ENCODE data around the gene CCNI2. TPM values are rescaled to one million over a fixed set of nuclear protein-coding genes. Genes with fewer than 3 reads are reported as not detected.

Gene CCNI2
- total and polyA plus RNA-seq, 2 donors (not counting 3 experiments of a cell fraction or from before 2014, with no cell fraction given), result 0.25 to 0.53 TPM

DNA sequence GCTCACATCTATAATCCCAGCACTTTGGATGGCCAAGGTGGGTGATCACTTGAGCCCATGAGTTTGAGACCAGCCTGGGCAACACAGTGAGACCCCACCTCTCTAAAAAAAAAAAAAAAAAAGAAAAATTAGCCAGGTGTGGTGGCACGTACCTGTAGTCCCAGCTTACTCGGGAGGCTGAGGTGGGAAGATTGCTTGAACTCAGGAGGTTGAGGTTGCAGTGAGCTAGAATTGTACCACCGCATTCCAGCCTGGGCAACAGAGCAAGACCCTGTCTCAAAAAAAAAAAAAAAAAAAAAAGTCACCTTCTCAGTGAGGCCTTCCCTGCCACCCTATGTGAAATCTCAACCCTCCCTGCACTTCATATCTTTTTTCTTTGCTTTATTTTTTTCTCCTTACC, 43.8 kb downstream of the CCNI2 start:
- no peaks in the 10 kb centered on the region for H4K20me1 ChIP-seq (replicated peaks; ENCODE audit: control insufficient read depth, extremely low read depth, insufficient read depth, low read length)
- H3K36me3 ChIP-seq (ENCODE audit: control insufficient read depth in 2 of 2, extremely low read depth in 1 of 2, insufficient read depth in 2 of 2, low read length in 2 of 2), result no peaks in the 10 kb centered on the region
- no peak overlapping the region for H2AFZ ChIP-seq (ENCODE audit: low read depth, low read length)
- no peaks in the 10 kb centered on the region for H3K4me1 ChIP-seq (ENCODE audit: control insufficient read depth, extremely low read depth, insufficient read depth, low read length)
- POLR2A ChIA-PET, result no interaction called here
- intact Hi-C loops (cut with micrococcal nuclease), result no loop called here
- TF ChIP-seq POLR2AphosphoS5 (IDR thresholded peaks at IDR 0.05; ENCODE audit: insufficient read depth, low read depth, low read length) (no peak), JUN (IDR thresholded peaks at IDR 0.05; ENCODE audit: borderline replicate concordance, insufficient read depth, insufficient read length, low read depth) (no peak), POLR2A (IDR thresholded peaks at IDR 0.05; ENCODE audit: low read depth, low read length) (no peak)
- TF ChIP-seq, protein P1, sequence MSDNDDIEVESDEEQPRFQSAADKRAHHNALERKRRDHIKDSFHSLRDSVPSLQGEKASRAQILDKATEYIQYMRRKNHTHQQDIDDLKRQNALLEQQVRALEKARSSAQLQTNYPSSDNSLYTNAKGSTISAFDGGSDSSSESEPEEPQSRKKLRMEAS (IDR thresholded peaks at IDR 0.05; ENCODE audit: insufficient read depth, insufficient read length), result no peak
- dilution Hi-C loops (cut with MboI; ENCODE audit: extremely low pct_ligation_motif_present, low sequenced_read_pairs), result no loop called here
- no peak for FAIRE-seq
- no peaks in the 10 kb centered on the region for H3K9me1 ChIP-seq (replicated peaks; ENCODE audit: control insufficient read depth, extremely low read depth, insufficient read depth, low read length)
- no peak overlapping the region for H3K27ac ChIP-seq (ENCODE audit: insufficient read depth, low read depth, low read length)
- no peak for DNase-seq (ENCODE audit: low read depth, low spot score)
- no peak overlapping the region for H3K4me2 ChIP-seq (ENCODE audit: insufficient read depth, low read length)
- H3K79me2 ChIP-seq (ENCODE audit: control insufficient read depth, insufficient read depth, low read length), result no peaks in the 10 kb centered on the region
- no peaks in the 10 kb centered on the region for H3K9me3 ChIP-seq (replicated peaks; ENCODE audit: control insufficient read depth, insufficient read depth, low read length)
- no peak overlapping the region for H3K4me3 ChIP-seq (replicated peaks in 1 of 3; ENCODE audit: insufficient read depth in 1 of 3, low read depth in 1 of 3, low read length in 3 of 3)
- BruUV-seq (replicated peaks), result no TSS peak
- CTCF ChIA-PET, result interaction anchor here (1.1 to 2.9 kb wide), 3 partner anchors 9 to 44 kb away, joined by 4 to 19 read pairs (median 4); partner anchors contain the start of gene CCNI2
- peaks cover 0 to 7% of the 10 kb centered on the region in 2 experiments for H3K27me3 ChIP-seq (ENCODE audit: control insufficient read depth in 2 of 2, insufficient read depth in 2 of 2, low read length in 2 of 2)
- no peak overlapping the region for H3K9ac ChIP-seq (replicated peaks; ENCODE audit: extremely low read depth, insufficient read depth, low read length)

DNA sequence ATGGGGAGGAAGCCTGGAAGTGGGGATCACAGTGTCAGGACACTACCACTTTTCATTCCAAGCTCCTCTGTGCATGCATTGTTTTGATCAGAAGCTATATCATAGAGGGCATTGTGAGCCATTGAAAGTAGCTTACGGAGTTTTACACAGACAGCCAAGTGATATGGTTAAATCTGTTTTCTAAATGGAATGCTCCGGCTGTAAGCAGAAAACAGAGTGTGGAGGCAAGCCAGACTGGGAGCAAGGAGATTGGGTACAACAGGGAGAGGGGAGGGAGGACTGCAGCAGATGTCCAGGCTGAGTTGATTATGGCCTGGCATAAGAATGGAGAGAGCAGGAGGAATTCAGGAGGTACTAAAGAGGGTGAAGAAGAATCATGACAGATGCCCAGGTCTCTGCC, 50.4 kb downstream of the CCNI2 start:
- CTCF ChIA-PET, result interaction anchor here (0.6 to 3.4 kb wide), 8 partner anchors 10 to 271 kb away, joined by 3 to 16 read pairs (median 3); no protein-coding TSS in a partner anchor
- H2AFZ ChIP-seq (ENCODE audit: low read depth, low read length), result no peak overlapping the region
- FAIRE-seq, result no peak

More for the DNA sequence above, 50.4 kb downstream of the CCNI2 start:
- no peak overlapping the region for H3K4me3 ChIP-seq (replicated peaks in 1 of 3; ENCODE audit: insufficient read depth in 1 of 3, low read depth in 1 of 3, low read length in 3 of 3)
- H4K20me1 ChIP-seq (replicated peaks; ENCODE audit: control insufficient read depth, extremely low read depth, insufficient read depth, low read length), result no peaks in the 10 kb centered on the region
- no peak for DNase-seq (ENCODE audit: low read depth, low spot score)
- dilution Hi-C loops (cut with MboI; ENCODE audit: extremely low pct_ligation_motif_present, low sequenced_read_pairs), result no loop called here
- no peak overlapping the region for H3K9ac ChIP-seq (replicated peaks; ENCODE audit: extremely low read depth, insufficient read depth, low read length)
- BruUV-seq (replicated peaks), result no TSS peak
- no peaks in the 10 kb centered on the region for H3K9me3 ChIP-seq (replicated peaks; ENCODE audit: control insufficient read depth, insufficient read depth, low read length)
- TF ChIP-seq, protein P1 (IDR thresholded peaks at IDR 0.05; ENCODE audit: insufficient read depth, insufficient read length), result no peak
- TF ChIP-seq GATA2 (IDR thresholded peaks at IDR 0.05; ENCODE audit: insufficient read depth, insufficient read length, low read depth, low read length), result no peak
- no peak for TF ChIP-seq POLR2A (IDR thresholded peaks at IDR 0.05; ENCODE audit: low read depth, low read length)
- no peak for TF ChIP-seq MYC (IDR thresholded peaks at IDR 0.05; ENCODE audit: low read depth, low read length)
- TF ChIP-seq, protein P2, sequence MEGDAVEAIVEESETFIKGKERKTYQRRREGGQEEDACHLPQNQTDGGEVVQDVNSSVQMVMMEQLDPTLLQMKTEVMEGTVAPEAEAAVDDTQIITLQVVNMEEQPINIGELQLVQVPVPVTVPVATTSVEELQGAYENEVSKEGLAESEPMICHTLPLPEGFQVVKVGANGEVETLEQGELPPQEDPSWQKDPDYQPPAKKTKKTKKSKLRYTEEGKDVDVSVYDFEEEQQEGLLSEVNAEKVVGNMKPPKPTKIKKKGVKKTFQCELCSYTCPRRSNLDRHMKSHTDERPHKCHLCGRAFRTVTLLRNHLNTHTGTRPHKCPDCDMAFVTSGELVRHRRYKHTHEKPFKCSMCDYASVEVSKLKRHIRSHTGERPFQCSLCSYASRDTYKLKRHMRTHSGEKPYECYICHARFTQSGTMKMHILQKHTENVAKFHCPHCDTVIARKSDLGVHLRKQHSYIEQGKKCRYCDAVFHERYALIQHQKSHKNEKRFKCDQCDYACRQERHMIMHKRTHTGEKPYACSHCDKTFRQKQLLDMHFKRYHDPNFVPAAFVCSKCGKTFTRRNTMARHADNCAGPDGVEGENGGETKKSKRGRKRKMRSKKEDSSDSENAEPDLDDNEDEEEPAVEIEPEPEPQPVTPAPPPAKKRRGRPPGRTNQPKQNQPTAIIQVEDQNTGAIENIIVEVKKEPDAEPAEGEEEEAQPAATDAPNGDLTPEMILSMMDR (IDR thresholded peaks at IDR 0.05; ENCODE audit: extremely low read depth in 1 of 2, insufficient read depth in 1 of 2, low read depth in 1 of 2, low read length in 2 of 2), result no peak
- no peak for TF ChIP-seq EZH2 (IDR thresholded peaks at IDR 0.05; ENCODE audit: borderline replicate concordance, low read depth, low read length, severe bottlenecking)
- TF ChIP-seq POLR2AphosphoS5 (IDR thresholded peaks at IDR 0.05; ENCODE audit: insufficient read depth, low read depth, low read length), result no peak
- TF ChIP-seq JUN (IDR thresholded peaks at IDR 0.05; ENCODE audit: borderline replicate concordance, insufficient read depth, insufficient read length, low read depth), result no peak
- no peak for TF ChIP-seq FOS (IDR thresholded peaks at IDR 0.05; ENCODE audit: borderline replicate concordance, insufficient read depth, low read length)
- H3K27ac ChIP-seq (ENCODE audit: insufficient read depth, low read depth, low read length), result no peak overlapping the region
- H3K27me3 ChIP-seq (ENCODE audit: control insufficient read depth in 2 of 2, insufficient read depth in 2 of 2, low read length in 2 of 2), result peaks cover 10 to 22% of the 10 kb centered on the region in 2 experiments
- H3K36me3 ChIP-seq (ENCODE audit: control insufficient read depth in 2 of 2, extremely low read depth in 1 of 2, insufficient read depth in 2 of 2, low read length in 2 of 2), result no peaks in the 10 kb centered on the region
- POLR2A ChIA-PET, result no interaction called here
- H3K4me1 ChIP-seq (ENCODE audit: control insufficient read depth, extremely low read depth, insufficient read depth, low read length), result no peaks in the 10 kb centered on the region
- no peaks in the 10 kb centered on the region for H3K79me2 ChIP-seq (ENCODE audit: control insufficient read depth, insufficient read depth, low read length)
- H3K4me2 ChIP-seq (ENCODE audit: insufficient read depth, low read length), result no peak overlapping the region
- no peaks in the 10 kb centered on the region for H3K9me1 ChIP-seq (replicated peaks; ENCODE audit: control insufficient read depth, extremely low read depth, insufficient read depth, low read length)
- intact Hi-C loops (cut with micrococcal nuclease), result no loop called here
